ENCODE data around the gene TAS1R1. TPM values are rescaled to one million over a fixed set of nuclear protein-coding genes. Genes with fewer than 3 reads are reported as not detected.

Gene TAS1R1
- total and polyA plus RNA-seq, 4 experiments from 2014 or later = not detected

DNA sequence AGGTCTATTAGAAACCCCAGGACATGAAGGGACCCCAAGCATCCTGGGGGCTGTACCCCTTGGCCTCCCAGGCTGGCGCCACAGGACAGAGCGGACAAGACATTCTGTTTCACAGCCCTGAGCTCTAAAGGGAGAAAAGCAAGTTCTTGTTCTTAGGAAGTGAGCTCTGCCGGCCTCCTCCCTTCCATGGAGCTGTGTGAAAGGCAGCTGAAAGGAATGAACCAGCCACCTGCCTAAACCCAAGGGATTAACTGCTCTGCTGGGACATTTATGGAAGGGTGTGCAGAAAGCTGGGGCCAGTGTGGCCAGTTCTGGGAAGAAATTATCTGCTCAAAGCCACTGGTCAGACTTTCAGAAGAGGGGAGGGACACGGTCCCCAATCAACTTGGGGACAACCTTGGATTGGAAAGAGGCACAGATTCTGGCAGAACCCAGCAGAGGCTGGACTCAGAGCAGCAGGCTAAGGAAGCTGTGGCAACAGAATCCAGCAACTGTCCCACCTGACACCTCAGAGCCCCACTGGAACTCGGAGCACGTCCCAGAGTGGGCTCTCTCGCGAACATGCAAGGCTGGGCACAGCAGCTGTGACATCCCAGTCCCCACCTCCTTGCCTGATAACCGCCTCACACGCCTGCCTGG, 45.4 kb downstream of the TAS1R1 start:
- H3K4me3 ChIP-seq (ENCODE audit: low read length in 2 of 2) = peak overlapping the region; percentile 87 to 92
- peak overlapping the region; percentile 88 for H3K27ac ChIP-seq (ENCODE audit: low read depth, low read length)
- peaks cover 61% of the 10 kb centered on the region for H3K4me1 ChIP-seq (ENCODE audit: insufficient read depth, low read length)
- Mint-ChIP-seq H3K27ac (peak overlapping the region; percentile 88 to 98 (median 96)), H3K27me3 (no peaks in the 10 kb centered on the region), H3K4me1 (peaks cover 14 to 65% (median 47%) of the 10 kb centered on the region in 4 donors), H3K9me3 (no peaks in the 10 kb centered on the region), H3K4me3 (peak overlapping the region; percentile 93 to 99 (median 98)), H3K36me3 (peaks cover 21 to 46% of the 10 kb centered on the region in 2 donors)
- peaks cover 32% of the 10 kb centered on the region for H3K36me3 ChIP-seq (ENCODE audit: insufficient read depth, low read length)
- H3K27me3 ChIP-seq (ENCODE audit: insufficient read depth, low read length) = no peaks in the 10 kb centered on the region
- H3K9me3 ChIP-seq (ENCODE audit: control insufficient read depth in 1 of 2, low read length in 2 of 2) = no peaks in the 10 kb centered on the region
- intact Hi-C loops (cut with micrococcal nuclease) = loop anchor here (1.0 kb wide), 1 partner anchor 20 kb away; no protein-coding TSS in a partner anchor
- DNase-seq = no peak
- POLR2A ChIA-PET (ENCODE audit: partially characterized antibody) = interaction anchor here (0.7 to 8.5 kb wide), 15 partner anchors 8 to 608 kb away, joined by 3 to 273 read pairs (median 21); partner anchors contain the start of genes NOL9, PHF13, PLEKHG5 and TAS1R1
- CTCF ChIA-PET (ENCODE audit: partially characterized antibody) = interaction anchor here (0.8 to 3.8 kb wide), 14 partner anchors 11 to 114 kb away, joined by 3 to 24 read pairs (median 6); partner anchors contain the start of genes NOL9, TAS1R1, THAP3 and ZBTB48

DNA sequence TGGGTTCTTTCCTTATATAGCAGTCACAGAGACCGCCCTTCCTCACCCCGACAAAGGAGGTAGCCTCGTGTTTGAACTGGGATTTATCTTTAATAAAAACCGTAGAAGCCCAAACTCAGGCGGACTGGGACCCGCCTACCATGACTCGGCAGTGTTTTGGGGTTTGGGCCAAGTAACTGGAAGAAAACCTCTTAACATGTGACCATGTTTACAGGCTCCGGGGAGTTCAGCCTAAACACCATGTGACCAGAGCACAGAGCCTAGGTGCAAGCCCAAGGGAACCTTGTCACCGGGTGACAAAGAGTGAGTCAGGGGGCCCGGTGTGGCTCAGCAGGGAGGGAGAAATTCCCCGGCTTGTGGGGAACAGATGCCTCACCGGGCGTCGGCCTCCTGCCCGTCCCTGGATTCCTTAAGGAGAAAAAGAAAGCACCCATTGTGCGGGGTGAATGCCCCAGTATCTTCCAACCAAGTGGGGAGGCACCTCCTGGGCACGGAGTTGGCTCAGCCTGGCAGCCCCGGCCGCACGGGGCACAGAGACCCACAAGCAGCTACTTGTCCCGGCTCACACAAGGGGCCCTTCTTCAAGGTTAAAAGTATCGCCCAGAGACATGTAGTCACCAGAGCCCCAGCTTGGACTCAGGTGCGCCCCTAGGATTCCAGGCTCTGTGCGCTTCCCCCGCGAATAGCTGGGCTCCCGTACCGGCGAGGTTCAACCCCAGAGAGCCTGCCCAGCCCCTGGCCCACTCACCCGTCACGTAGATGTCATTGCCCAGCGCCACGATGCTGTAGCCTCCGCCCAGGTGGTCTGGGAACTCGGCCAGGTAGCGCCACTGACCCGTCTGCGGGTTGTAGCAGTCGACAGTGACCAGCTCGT, 46.2 kb downstream of the TAS1R1 start:
- H3K27ac Mint-ChIP-seq = peak overlapping the region; percentile 88 to 98 (median 96)
- intact Hi-C loops (cut with micrococcal nuclease) = loop anchor here (1.0 kb wide), 1 partner anchor 21 kb away; no protein-coding TSS in a partner anchor
- Histone ChIP-seq H3K4me1 (ENCODE audit: insufficient read depth, low read length) (peaks cover 54% of the 10 kb centered on the region), H3K9me3 (ENCODE audit: control insufficient read depth in 1 of 2, low read length in 2 of 2) (no peaks in the 10 kb centered on the region), H3K27ac (ENCODE audit: low read depth, low read length) (peak overlapping the region; percentile 88), H3K36me3 (ENCODE audit: insufficient read depth, low read length) (peaks cover 24% of the 10 kb centered on the region), H3K27me3 (ENCODE audit: insufficient read depth, low read length) (no peaks in the 10 kb centered on the region), H3K4me3 (ENCODE audit: low read length in 2 of 2) (peak overlapping the region; percentile 87 to 92)
- peak; percentile 69 to 95 (median 72) for DNase-seq
- H3K36me3 Mint-ChIP-seq = peaks cover 14 to 38% of the 10 kb centered on the region in 2 donors
- no peaks in the 10 kb centered on the region for H3K27me3 Mint-ChIP-seq
- peaks cover 0 to 2% (median 0%) of the 10 kb centered on the region in 8 donors for H3K9me3 Mint-ChIP-seq
- peaks cover 10 to 58% (median 41%) of the 10 kb centered on the region in 4 donors for H3K4me1 Mint-ChIP-seq
- POLR2A ChIA-PET (ENCODE audit: partially characterized antibody) = interaction anchor here (0.6 to 8.5 kb wide), 21 partner anchors 9 to 608 kb away, joined by 3 to 273 read pairs (median 5); partner anchors contain the start of genes CAMTA1, DNAJC11, NOL9 and PHF13
- peak overlapping the region; percentile 93 to 99 (median 98) for H3K4me3 Mint-ChIP-seq
- CTCF ChIA-PET (ENCODE audit: partially characterized antibody) = interaction anchor here (1.1 to 3.8 kb wide), 15 partner anchors 11 to 114 kb away, joined by 3 to 24 read pairs (median 6); partner anchors contain the start of genes NOL9, TAS1R1, THAP3 and ZBTB48

DNA sequence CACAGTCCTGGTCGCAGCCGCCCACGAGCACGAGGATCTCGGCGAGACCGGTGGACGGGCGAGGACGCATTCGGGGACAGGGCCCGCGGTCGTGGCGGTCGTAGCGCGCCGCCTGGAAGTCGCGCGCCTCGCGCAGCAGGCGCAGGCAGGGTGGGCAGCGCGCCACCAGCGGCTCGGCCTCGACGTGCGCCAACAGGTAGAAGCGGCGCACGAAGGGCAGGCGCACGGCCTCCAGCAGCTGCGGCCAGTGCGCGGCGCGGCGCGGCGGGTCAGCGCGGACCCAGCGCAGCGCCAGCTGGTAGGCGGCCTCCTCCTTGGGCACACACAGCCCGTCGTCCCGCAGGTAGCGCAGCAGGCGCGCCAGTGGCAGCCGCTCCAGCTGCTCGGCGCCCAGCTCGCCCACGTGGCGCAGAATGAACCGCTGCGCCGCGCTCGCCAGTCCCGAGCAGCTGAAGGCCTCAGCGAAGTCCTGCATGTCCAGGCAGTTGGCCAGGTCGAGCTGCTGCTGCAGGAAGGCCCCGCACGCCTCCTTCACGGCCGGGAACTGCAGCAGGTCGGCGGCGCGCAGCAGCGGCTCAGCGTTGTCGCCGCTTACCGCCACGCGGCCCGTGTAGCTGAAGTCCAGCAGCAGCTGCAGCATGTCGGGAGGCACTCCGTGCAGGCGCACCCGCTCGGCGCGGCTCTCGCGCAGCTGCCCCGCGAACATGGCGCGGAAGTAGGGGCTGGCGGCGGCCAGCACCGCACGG, 47.0 kb downstream of the TAS1R1 start:
- ChIA-PET POLR2A (ENCODE audit: partially characterized antibody) (interaction anchor here (0.6 to 8.5 kb wide), 26 partner anchors 9 to 608 kb away, joined by 3 to 273 read pairs (median 4); partner anchors contain the start of genes CAMTA1, DNAJC11, NOL9 and PHF13), CTCF (ENCODE audit: partially characterized antibody) (interaction anchor here (1.2 to 3.8 kb wide), 8 partner anchors 10 to 112 kb away, joined by 3 to 24 read pairs (median 8); partner anchors contain the start of genes NOL9, TAS1R1, THAP3 and ZBTB48)
- Mint-ChIP-seq H3K27ac (peak overlapping the region; percentile 52 to 98 (median 95)), H3K27me3 (no peaks in the 10 kb centered on the region), H3K4me3 (peak overlapping the region; percentile 93 to 99 (median 98)), H3K4me1 (peaks cover 7 to 50% (median 35%) of the 10 kb centered on the region in 4 donors), H3K36me3 (peaks cover 9 to 32% of the 10 kb centered on the region in 2 donors), H3K9me3 (peaks cover 0 to 2% (median 0%) of the 10 kb centered on the region in 8 donors)
- intact Hi-C loops (cut with micrococcal nuclease) = loop anchor here (1.0 to 2.0 kb wide), 4 partner anchors 22 to 141 kb away; partner anchors contain the start of gene NOL9
- peak in 3 of 5 donors; percentile 34 to 49 (median 34) for DNase-seq
- Histone ChIP-seq H3K36me3 (ENCODE audit: insufficient read depth, low read length) (peaks cover 16% of the 10 kb centered on the region), H3K27me3 (ENCODE audit: insufficient read depth, low read length) (no peaks in the 10 kb centered on the region), H3K27ac (ENCODE audit: low read depth, low read length) (peak overlapping the region; percentile 88), H3K4me1 (ENCODE audit: insufficient read depth, low read length) (peaks cover 46% of the 10 kb centered on the region), H3K4me3 (ENCODE audit: low read length in 2 of 2) (peak overlapping the region; percentile 87 to 92), H3K9me3 (ENCODE audit: control insufficient read depth in 1 of 2, low read length in 2 of 2) (no peaks in the 10 kb centered on the region)

DNA sequence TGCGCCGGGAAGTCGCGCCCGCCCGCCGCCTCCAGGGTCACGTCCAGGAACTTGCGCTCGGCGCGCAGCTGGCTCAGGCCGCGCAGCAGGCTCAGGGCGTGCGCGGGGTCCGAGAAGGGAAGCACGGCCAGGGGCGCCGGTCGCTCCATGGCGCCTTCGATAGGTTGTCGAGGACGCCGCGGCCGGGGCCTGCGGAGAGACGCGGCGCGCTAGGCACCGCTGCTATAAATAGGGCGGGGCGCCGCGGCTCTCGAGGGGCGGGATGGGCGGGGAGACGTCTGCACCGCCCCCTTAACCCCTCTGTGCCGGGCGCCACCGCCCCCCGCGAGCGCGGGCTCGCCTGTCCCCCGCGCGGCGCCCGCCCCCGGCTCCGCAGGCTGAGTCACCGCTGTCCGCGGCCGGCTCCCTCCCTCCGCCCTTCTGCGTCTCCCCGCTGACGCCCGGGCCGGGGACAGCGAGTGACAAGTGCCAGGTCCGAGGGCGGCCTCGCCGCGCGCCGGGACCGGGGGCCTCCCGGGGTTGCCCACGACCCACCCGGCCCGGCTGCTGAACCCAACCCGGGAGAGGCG, 47.6 kb downstream of the TAS1R1 start, which contains the start of gene KLHL21:
Gene KLHL21 (minus strand): TSS at position 201 of the 569 bp plus-strand sequence. CDS start 52 bp downstream, at position 149.
- ChIA-PET POLR2A (ENCODE audit: partially characterized antibody) (interaction anchor here (0.6 to 8.5 kb wide), 26 partner anchors 10 to 610 kb away, joined by 3 to 273 read pairs (median 5); partner anchors contain the start of genes CAMTA1, DNAJC11, NOL9 and PHF13), CTCF (ENCODE audit: partially characterized antibody) (interaction anchor here (1.0 to 3.8 kb wide), 10 partner anchors 9 to 113 kb away, joined by 3 to 24 read pairs (median 6); partner anchors contain the start of genes NOL9, TAS1R1, THAP3 and ZBTB48)
- peaks cover 10% of the 10 kb centered on the region for H3K36me3 ChIP-seq (ENCODE audit: insufficient read depth, low read length)
- DNase-seq = peak; percentile 75 to 85 (median 82)
- intact Hi-C loops (cut with micrococcal nuclease) = loop anchor here (1.0 to 2.0 kb wide), 4 partner anchors 11 to 142 kb away; partner anchors contain the start of genes NOL9 and PHF13
- H3K27me3 ChIP-seq (ENCODE audit: insufficient read depth, low read length) = no peaks in the 10 kb centered on the region
- peak within 1 kb of the TSS; percentile 87 to 92 for H3K4me3 ChIP-seq (ENCODE audit: low read length in 2 of 2)
- H3K27ac ChIP-seq (ENCODE audit: low read depth, low read length) = peak within 1 kb of the TSS; percentile 88
- H3K9me3 Mint-ChIP-seq = peaks cover 0 to 2% (median 0%) of the 10 kb centered on the region in 8 donors
- no peaks in the 10 kb centered on the region for H3K9me3 ChIP-seq (ENCODE audit: control insufficient read depth in 1 of 2, low read length in 2 of 2)
- peaks cover 40% of the 10 kb centered on the region for H3K4me1 ChIP-seq (ENCODE audit: insufficient read depth, low read length)
- H3K27ac Mint-ChIP-seq = peak within 1 kb of the TSS; percentile 95 to 99 (median 97)
- peaks cover 5 to 28% of the 10 kb centered on the region in 2 donors for H3K36me3 Mint-ChIP-seq
- H3K4me1 Mint-ChIP-seq = peaks cover 6 to 43% (median 30%) of the 10 kb centered on the region in 4 donors
- H3K4me3 Mint-ChIP-seq = peak within 1 kb of the TSS; percentile 93 to 99 (median 98)
- H3K27me3 Mint-ChIP-seq = no peaks in the 10 kb centered on the region

DNA sequence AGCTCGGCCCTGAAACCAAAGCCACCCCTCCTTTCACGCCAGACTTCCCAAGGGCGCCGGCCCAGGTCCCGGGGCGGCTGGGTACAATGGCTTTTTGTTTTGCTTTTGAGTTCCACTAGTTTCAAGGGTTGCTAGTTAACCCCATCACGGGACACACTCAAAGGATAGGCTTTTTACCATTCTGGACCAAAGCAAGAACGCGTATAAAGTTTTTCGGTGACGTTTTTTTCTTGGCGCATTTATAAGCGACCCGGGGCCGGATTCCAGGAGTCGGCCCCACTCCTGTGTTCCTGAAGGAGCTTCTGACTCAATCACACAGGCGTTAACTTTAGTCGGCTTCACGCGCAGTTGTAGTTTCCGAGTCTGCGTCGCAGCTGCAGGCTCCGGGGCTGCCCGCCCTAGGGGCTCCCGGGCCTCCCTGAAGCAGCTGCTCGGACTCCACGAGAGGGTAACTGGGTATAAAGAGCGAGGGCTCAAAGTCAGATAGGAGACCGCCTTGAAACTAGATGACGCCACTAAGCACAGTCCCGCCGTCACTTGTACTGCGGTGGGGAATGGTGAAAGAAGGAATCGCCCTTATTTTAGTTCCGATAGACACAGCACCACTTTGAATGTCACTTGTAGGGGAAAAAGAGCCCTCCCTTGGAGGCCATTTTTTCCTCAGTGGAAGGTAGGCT, 48.3 kb downstream of the TAS1R1 start:
- Mint-ChIP-seq H3K9me3 (peaks cover 0 to 2% (median 0%) of the 10 kb centered on the region in 8 donors), H3K4me1 (peaks cover 6 to 40% (median 28%) of the 10 kb centered on the region in 4 donors), H3K27ac (peak overlapping the region; percentile 95 to 99 (median 97)), H3K4me3 (peak overlapping the region; percentile 84 to 95 (median 90)), H3K36me3 (peaks cover 5 to 25% of the 10 kb centered on the region in 2 donors), H3K27me3 (no peaks in the 10 kb centered on the region)
- ChIA-PET CTCF (ENCODE audit: partially characterized antibody) (interaction anchor here (1.0 to 2.5 kb wide), 5 partner anchors 9 to 48 kb away, joined by 3 to 13 read pairs (median 4); partner anchors contain the start of genes TAS1R1 and THAP3), POLR2A (ENCODE audit: partially characterized antibody) (interaction anchor here (0.9 to 8.5 kb wide), 19 partner anchors 9 to 611 kb away, joined by 3 to 273 read pairs (median 12); partner anchors contain the start of genes CAMTA1, NOL9, PHF13 and PLEKHG5)
- intact Hi-C loops (cut with micrococcal nuclease) = loop anchor here (1.0 to 2.0 kb wide), 2 partner anchors 10 to 143 kb away; partner anchors contain the start of gene PHF13
- Histone ChIP-seq H3K9me3 (ENCODE audit: control insufficient read depth in 1 of 2, low read length in 2 of 2) (no peaks in the 10 kb centered on the region), H3K27me3 (ENCODE audit: insufficient read depth, low read length) (no peaks in the 10 kb centered on the region), H3K4me1 (ENCODE audit: insufficient read depth, low read length) (peaks cover 34% of the 10 kb centered on the region), H3K27ac (ENCODE audit: low read depth, low read length) (peak overlapping the region; percentile 88), H3K36me3 (ENCODE audit: insufficient read depth, low read length) (peaks cover 3% of the 10 kb centered on the region), H3K4me3 (ENCODE audit: low read length in 2 of 2) (peak overlapping the region; percentile 85 to 92)
- peak; percentile 67 to 85 (median 72) for DNase-seq
